ENCODE measurements around the gene RNU4-1. TPM values are rescaled to one million over a fixed set of nuclear protein-coding genes. Genes with fewer than 3 reads are reported as not detected.

RNU4-1 gene
- total and polyA plus RNA-seq, 2 of the 4 experiments (the other 2 are of a cell fraction): under 0.01 TPM; not detected in 1

GRCh38 chr12:120267736-120268135, 25.3 kb downstream of the RNU4-1 start:
- ChIA-PET POLR2A (ENCODE audit: unreplicated experiment) (interaction anchor here (0.6 to 1.5 kb wide), 3 partner anchors 23 to 66 kb away, joined by 3 to 10 read pairs (median 7); no protein-coding TSS in a partner anchor), CTCF (interaction anchor here (7.2 kb wide), 1 partner anchor 40 kb away, joined by 116 read pairs; no protein-coding TSS in a partner anchor)
- Histone ChIP-seq H3K9me3 (ENCODE audit: control insufficient read depth, insufficient read depth, low read length) (no peaks in the 10 kb centered on the region), H2AK5ac (ENCODE audit: low read depth, low read length) (no peak overlapping the region), H3K79me1 (ENCODE audit: low read depth in 1 of 2, low read length in 2 of 2) (peaks cover 2 to 17% of the 10 kb centered on the region in 2 experiments; a peak in 2 of 4 replicates), H2BK15ac (ENCODE audit: low read depth, low read length) (no peak overlapping the region), H2AFZ (replicated peaks; ENCODE audit: low read length, poor library complexity) (no peak overlapping the region), H3K9me1 (ENCODE audit: insufficient read depth, low read length) (peaks cover 6% of the 10 kb centered on the region), H3K4me3 (ENCODE audit: insufficient read depth, low read depth, low read length) (no peak overlapping the region), H2BK120ac (ENCODE audit: low read depth, low read length) (no peak overlapping the region), H2BK5ac (ENCODE audit: low read depth, low read length, poor library complexity, severe bottlenecking) (no peak overlapping the region), H3K18ac (ENCODE audit: low read depth, low read length) (no peak overlapping the region), H4K8ac (ENCODE audit: low read depth in 2 of 2, low read length in 2 of 2) (no peak overlapping the region), H3K56ac (ENCODE audit: extremely low read depth, insufficient read depth, low read length) (no peak overlapping the region), H3K9ac (ENCODE audit: low read depth, low read length) (no peak overlapping the region), H2BK20ac (ENCODE audit: low read depth, low read length) (no peak overlapping the region), H4K91ac (ENCODE audit: insufficient read depth, low read depth, low read length) (no peak overlapping the region), H3K4ac (ENCODE audit: low read depth, low read length) (no peak overlapping the region), H4K20me1 (ENCODE audit: insufficient read depth, low read length) (peaks cover 20% of the 10 kb centered on the region), H3K4me1 (ENCODE audit: control insufficient read depth, insufficient read depth, low read length) (peaks cover 9% of the 10 kb centered on the region), H2AK9ac (replicated peaks; ENCODE audit: low read depth, low read length, poor library complexity) (no peak overlapping the region), H3K4me2 (ENCODE audit: low read depth, low read length) (no peak overlapping the region), H3K23ac (ENCODE audit: low read depth, low read length) (no peak overlapping the region), H3K27ac (ENCODE audit: insufficient read depth, low read length) (no peak overlapping the region), H3K36me3 (ENCODE audit: control insufficient read depth, insufficient read depth, low read length) (peaks cover 4% of the 10 kb centered on the region; the same call in 1 of the 2 replicates), H3K27me3 (ENCODE audit: control insufficient read depth, insufficient read depth, low read length) (no peaks in the 10 kb centered on the region), H4K5ac (ENCODE audit: low read depth, low read length) (no peak overlapping the region), H3K14ac (replicated peaks; ENCODE audit: low read depth, low read length) (no peak overlapping the region)
- no peak for ATAC-seq (ENCODE audit: low read depth)
- 75% methylated on average over 2 of the region's 4 CpGs; no CpG with 5 or more reads in 1 of the 2 experiments for WGBS, 2 experiments (ENCODE audit: extremely low coverage in 2 of 2, insufficient read length in 1 of 2)
- intact Hi-C loops (cut with micrococcal nuclease) (no loop called here), dilution Hi-C loops (cut with HindIII; ENCODE audit: low sequenced_read_pairs, unreplicated experiment) (no loop called here), in situ Hi-C loops (cut with MboI; ENCODE audit: low sequenced_read_pairs) (no loop called here)
- TF ChIP-seq SMC3 (IDR thresholded peaks at IDR 0.05; ENCODE audit: low read depth, low read length) (no peak), CHD1 (IDR thresholded peaks at IDR 0.05; ENCODE audit: low read depth, low read length) (no peak), NFE2L2 (IDR thresholded peaks at IDR 0.05; ENCODE audit: low read depth, low read length) (no peak), FOS (IDR thresholded peaks at IDR 0.05; ENCODE audit: low read depth, low read length) (no peak), RFX5 (IDR thresholded peaks at IDR 0.05; ENCODE audit: low read depth, low read length) (no peak), POLR2A (IDR thresholded peaks at IDR 0.05; ENCODE audit: low read depth, low read length) (no peak), CEBPB (IDR thresholded peaks at IDR 0.05; ENCODE audit: low read depth, low read length) (no peak), RAD21 (IDR thresholded peaks at IDR 0.05; ENCODE audit: low read length) (no peak)
- TF ChIP-seq, protein P1, sequence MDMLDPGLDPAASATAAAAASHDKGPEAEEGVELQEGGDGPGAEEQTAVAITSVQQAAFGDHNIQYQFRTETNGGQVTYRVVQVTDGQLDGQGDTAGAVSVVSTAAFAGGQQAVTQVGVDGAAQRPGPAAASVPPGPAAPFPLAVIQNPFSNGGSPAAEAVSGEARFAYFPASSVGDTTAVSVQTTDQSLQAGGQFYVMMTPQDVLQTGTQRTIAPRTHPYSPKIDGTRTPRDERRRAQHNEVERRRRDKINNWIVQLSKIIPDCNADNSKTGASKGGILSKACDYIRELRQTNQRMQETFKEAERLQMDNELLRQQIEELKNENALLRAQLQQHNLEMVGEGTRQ (IDR thresholded peaks at IDR 0.05; ENCODE audit: low read depth, low read length): no peak
- TF ChIP-seq, protein P2, sequence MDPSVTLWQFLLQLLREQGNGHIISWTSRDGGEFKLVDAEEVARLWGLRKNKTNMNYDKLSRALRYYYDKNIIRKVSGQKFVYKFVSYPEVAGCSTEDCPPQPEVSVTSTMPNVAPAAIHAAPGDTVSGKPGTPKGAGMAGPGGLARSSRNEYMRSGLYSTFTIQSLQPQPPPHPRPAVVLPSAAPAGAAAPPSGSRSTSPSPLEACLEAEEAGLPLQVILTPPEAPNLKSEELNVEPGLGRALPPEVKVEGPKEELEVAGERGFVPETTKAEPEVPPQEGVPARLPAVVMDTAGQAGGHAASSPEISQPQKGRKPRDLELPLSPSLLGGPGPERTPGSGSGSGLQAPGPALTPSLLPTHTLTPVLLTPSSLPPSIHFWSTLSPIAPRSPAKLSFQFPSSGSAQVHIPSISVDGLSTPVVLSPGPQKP (IDR thresholded peaks at IDR 0.05; ENCODE audit: borderline replicate concordance, low read depth, low read length): no peak
- no peak for DNase-seq
- no TSS peak for BruUV-seq (replicated peaks)

Data from IMR-90 (cell line).